ENCODE data around the gene IRAK1BP1. TPM values are rescaled to one million over a fixed set of nuclear protein-coding genes. Genes with fewer than 3 reads are reported as not detected.
A peak's percentile ranks its signal among the peaks of the same experiment; 100 is the strongest.

Gene IRAK1BP1, protein sequence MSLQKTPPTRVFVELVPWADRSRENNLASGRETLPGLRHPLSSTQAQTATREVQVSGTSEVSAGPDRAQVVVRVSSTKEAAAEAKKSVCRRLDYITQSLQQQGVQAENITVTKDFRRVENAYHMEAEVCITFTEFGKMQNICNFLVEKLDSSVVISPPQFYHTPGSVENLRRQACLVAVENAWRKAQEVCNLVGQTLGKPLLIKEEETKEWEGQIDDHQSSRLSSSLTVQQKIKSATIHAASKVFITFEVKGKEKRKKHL
- 1 to 10 TPM; 1.9 to 2.1 TPM for total RNA-seq

DNA sequence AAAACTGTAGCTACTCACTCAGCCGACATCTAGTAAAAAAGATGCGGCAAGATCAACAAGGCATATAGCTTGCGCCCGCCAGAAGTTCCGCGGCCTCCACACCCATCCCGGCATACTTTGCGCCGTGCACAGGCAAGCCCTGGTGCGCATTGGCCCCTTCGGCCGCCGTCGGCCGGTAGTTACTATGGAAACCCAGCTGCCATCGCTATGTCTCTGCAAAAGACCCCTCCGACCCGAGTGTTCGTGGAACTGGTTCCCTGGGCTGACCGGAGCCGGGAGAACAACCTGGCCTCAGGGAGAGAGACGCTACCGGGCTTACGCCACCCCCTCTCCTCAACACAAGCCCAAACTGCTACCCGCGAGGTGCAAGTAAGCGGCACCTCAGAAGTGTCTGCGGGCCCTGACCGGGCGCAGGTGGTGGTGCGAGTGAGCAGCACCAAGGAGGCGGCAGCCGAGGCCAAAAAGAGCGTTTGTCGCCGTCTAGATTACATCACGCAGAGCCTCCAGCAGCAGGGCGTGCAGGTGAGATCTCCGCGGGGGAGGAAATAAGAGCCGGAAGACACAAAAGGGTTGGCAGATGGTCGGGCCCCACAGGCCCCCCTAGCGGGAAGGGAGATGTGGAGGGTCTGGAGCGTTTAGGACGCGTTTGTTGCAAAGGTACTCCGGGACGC is at the start of gene IRAK1BP1:
Gene IRAK1BP1, plus strand, starts transcription at position 182 of the 671 bp plus-strand sequence. Its CDS starts 26 bp downstream, at position 208.
- Mint-ChIP-seq H3K36me3 (ENCODE audit: low read depth) (peaks cover 4% of the 10 kb centered on the region), H3K27me3 (no peaks in the 10 kb centered on the region), H3K4me1 (peaks cover 31% of the 10 kb centered on the region), H3K9me3 (no peaks in the 10 kb centered on the region), H3K4me3 (peak within 1 kb of the TSS; percentile 90), H3K27ac (peak within 1 kb of the TSS; percentile 81)
- POLR2A ChIA-PET: interaction anchor here (1.1 to 2.3 kb wide), 4 partner anchors 13 to 211 kb away, joined by 4 to 14 read pairs (median 7); partner anchors contain the start of gene PHIP
- CTCF ChIA-PET: interaction anchor here (1.0 to 1.6 kb wide), 2 partner anchors 9 to 18 kb away, joined by 4 read pairs; no protein-coding TSS in a partner anchor
- peak; percentile 89 for DNase-seq

DNA sequence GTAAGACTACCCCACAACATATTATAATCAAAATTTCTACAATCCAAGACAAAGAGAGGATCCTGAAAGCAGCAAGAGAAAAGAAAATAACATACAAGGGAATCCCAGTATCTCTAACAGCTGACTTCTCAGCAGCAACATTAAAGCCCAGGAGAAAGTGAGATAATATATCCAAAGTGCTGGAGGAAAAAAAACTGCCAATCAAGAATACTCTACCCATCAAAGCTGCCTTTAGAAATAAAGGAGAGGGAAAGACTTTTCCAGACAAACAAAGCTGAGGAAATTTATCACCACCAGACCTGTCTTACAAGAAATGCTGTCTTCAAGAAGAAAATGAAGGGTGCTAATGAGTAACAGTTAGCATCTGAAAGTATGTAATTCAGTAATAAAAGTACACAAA is 43.3 kb upstream of the IRAK1BP1 start:
- Mint-ChIP-seq H3K27me3 (no peaks in the 10 kb centered on the region), H3K4me1 (no peaks in the 10 kb centered on the region), H3K4me3 (no peak overlapping the region), H3K9me3 (no peaks in the 10 kb centered on the region), H3K36me3 (ENCODE audit: low read depth) (no peaks in the 10 kb centered on the region), H3K27ac (no peak overlapping the region)
- CTCF ChIA-PET: no interaction called here
- POLR2A ChIA-PET: no interaction called here
- DNase-seq: no peak

DNA sequence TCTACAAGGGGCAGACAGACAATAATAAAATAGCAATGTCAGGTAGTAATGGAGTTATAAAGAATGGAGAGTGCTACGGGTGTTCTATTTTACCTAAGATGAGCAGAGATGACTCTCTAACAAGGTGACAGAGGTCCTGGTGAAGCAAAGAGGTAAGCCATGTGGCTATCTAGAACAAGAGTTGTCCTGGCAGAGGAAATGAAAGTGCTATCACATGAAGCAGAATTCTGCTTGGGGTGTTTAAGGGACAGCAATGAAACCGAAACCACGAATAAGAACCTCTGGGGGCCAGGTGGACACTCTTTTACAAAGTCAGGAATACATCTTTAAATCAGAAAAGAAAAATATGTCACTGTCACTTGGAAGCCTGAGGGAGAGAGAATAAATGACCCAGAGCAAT is 37.9 kb upstream of the IRAK1BP1 start:
- Mint-ChIP-seq H3K4me1 (no peaks in the 10 kb centered on the region), H3K27ac (no peak overlapping the region), H3K27me3 (peaks cover 3% of the 10 kb centered on the region), H3K9me3 (no peaks in the 10 kb centered on the region), H3K36me3 (ENCODE audit: low read depth) (no peaks in the 10 kb centered on the region), H3K4me3 (no peak overlapping the region)
- no peak for DNase-seq
- ChIA-PET POLR2A (no interaction called here), CTCF (no interaction called here)

DNA sequence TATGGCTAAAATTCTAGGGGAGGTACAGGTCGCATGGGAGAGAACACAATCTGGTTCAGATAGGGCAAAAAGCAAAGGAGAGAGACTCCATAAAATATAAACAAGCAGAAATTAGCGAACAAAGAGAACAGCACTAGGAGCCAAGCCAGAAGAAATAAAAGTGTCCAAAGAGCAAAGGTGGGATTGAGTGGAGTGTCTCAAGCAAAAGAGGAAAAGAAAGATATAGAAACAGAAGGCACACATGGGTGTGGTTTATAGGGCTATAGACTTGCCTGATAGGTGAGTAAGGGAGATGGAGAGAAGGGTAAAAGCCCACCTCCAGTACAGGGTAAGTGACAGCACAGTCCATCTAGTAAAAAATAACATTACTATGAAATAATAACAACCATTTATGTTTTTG is 36.5 kb upstream of the IRAK1BP1 start:
- no peaks in the 10 kb centered on the region for H3K36me3 Mint-ChIP-seq (ENCODE audit: low read depth)
- no peak overlapping the region for H3K27ac Mint-ChIP-seq
- no peaks in the 10 kb centered on the region for H3K4me1 Mint-ChIP-seq
- H3K27me3 Mint-ChIP-seq: peaks cover 4% of the 10 kb centered on the region
- no peak overlapping the region for H3K4me3 Mint-ChIP-seq
- no peak for DNase-seq
- ChIA-PET POLR2A (no interaction called here), CTCF (no interaction called here)
- no peaks in the 10 kb centered on the region for H3K9me3 Mint-ChIP-seq

DNA sequence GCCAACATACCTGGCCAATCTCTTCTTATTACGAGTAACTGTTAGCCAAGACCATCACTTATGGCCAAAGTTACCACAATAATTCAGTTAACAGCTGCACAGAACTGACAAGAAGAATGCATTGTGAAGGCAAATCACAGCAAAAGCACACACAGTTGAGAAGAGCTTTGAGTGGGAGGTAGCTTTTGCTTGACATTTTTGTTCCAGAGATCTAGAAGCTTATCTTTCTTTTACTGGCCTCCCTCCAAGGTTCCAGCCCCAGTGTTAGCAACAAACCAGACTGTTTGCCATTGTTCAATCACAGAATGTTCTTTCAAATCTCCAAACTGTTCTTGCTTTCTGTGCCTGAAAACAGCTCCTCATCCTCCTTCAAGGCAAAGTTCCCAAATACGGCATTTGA is 35.9 kb upstream of the IRAK1BP1 start:
- Mint-ChIP-seq H3K27ac (no peak overlapping the region), H3K4me3 (no peak overlapping the region), H3K9me3 (no peaks in the 10 kb centered on the region), H3K27me3 (peaks cover 4% of the 10 kb centered on the region), H3K4me1 (no peaks in the 10 kb centered on the region), H3K36me3 (ENCODE audit: low read depth) (no peaks in the 10 kb centered on the region)
- ChIA-PET CTCF (no interaction called here), POLR2A (no interaction called here)
- no peak for DNase-seq

DNA sequence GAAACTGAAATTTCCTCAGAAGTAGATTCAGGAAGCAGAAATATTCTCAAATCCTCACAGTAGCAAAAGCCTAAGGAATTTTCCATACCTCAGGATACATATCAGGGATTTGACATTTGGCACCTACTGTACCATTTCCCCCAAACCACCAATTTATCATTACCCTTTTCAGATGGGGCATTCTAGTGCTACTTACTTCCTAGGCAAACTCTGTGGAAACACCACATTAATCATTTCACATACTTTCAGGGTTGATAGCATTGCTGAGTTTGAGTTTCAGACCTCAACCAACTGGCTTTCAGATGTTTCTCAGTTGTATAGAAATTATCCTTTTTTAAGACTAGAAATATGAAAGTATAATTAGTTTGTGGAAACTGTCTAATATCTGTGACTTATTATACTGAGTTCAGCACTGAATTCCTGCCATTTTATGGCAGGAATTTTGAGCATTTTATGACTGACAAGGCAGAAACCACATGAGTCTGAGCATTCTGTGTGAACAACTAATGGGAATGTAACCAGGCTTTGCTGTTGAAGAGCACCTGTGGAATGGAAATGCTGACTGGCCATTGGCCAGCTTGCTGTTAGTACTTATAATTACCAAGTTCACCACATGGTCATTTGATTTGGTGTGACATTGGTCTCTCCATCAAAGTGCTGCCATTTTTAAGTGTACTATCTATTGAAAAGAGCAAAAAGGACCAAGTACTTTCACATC is 35.1 kb upstream of the IRAK1BP1 start:
- no peaks in the 10 kb centered on the region for H3K4me1 Mint-ChIP-seq
- no peaks in the 10 kb centered on the region for H3K36me3 Mint-ChIP-seq (ENCODE audit: low read depth)
- H3K4me3 Mint-ChIP-seq: no peak overlapping the region
- H3K27ac Mint-ChIP-seq: no peak overlapping the region
- H3K27me3 Mint-ChIP-seq: peaks cover 11% of the 10 kb centered on the region
- DNase-seq: no peak
- CTCF ChIA-PET: no interaction called here
- POLR2A ChIA-PET: no interaction called here
- H3K9me3 Mint-ChIP-seq: no peaks in the 10 kb centered on the region

DNA sequence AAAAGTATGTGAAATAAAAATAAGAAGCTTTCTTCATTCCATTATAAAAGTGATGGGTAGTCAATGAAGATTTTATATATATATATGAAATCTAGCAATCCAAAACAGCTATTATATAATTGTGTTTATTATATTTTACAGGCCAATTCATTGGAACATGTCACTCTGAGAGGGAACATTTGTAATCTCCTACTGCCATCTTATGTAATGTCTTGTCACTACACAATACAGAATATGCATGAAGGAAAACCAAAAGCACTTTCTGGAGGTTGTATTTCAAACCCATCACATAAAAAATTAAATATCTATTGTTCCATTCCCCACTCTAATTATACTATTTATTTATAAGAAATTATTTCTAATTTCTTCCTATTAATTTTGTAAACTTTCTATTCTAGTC is 31.5 kb upstream of the IRAK1BP1 start:
- Mint-ChIP-seq H3K9me3 (no peaks in the 10 kb centered on the region), H3K27ac (no peak overlapping the region), H3K36me3 (ENCODE audit: low read depth) (no peaks in the 10 kb centered on the region), H3K4me3 (no peak overlapping the region), H3K27me3 (peaks cover 22% of the 10 kb centered on the region), H3K4me1 (no peaks in the 10 kb centered on the region)
- ChIA-PET POLR2A (no interaction called here), CTCF (no interaction called here)
- no peak for DNase-seq

DNA sequence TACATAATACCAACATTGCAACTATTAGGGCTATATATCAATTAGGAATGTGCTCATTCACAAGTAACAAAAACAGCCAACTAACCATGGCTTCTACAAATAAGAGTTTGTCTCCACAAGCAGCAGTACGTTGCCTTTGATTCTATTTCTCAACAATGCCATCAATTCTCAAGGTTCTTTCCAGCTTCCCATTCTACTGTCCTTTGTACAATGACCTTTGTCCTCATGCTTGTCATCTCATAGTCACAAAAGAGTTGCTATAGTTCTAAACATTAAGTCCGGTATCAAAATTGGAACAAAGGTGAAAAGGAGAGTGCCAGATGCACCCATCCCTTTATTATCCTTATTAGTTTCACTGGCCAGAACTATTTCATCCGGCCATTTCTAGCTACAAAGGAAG is 30.8 kb upstream of the IRAK1BP1 start:
- Mint-ChIP-seq H3K27ac (no peak overlapping the region), H3K4me3 (no peak overlapping the region), H3K4me1 (no peaks in the 10 kb centered on the region), H3K9me3 (no peaks in the 10 kb centered on the region), H3K36me3 (ENCODE audit: low read depth) (no peaks in the 10 kb centered on the region), H3K27me3 (peaks cover 22% of the 10 kb centered on the region)
- no peak for DNase-seq
- ChIA-PET POLR2A (no interaction called here), CTCF (no interaction called here)

DNA sequence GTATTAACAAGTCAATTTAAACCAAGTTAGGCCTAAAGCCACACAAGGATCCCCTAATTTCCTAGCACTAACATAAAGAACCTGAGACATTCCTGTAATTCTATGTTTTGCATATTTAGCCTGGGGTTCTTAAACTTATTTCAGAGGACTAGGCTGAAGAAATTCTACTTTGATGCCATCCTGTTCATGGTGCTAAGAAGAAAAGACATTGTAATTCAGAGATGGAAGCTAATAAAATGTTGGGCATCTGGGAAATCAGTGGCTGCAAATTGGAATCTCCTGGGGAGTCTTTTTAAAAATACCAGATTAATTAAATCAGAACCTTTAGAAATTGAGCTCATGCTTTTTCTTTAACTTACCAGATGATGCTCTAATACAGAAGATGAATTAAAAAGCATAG is 26.2 kb upstream of the IRAK1BP1 start:
- ChIA-PET CTCF (no interaction called here), POLR2A (no interaction called here)
- no peak for DNase-seq
- peaks cover 17% of the 10 kb centered on the region for H3K27me3 Mint-ChIP-seq
- H3K36me3 Mint-ChIP-seq (ENCODE audit: low read depth): no peaks in the 10 kb centered on the region
- no peaks in the 10 kb centered on the region for H3K4me1 Mint-ChIP-seq
- no peak overlapping the region for H3K4me3 Mint-ChIP-seq
- no peak overlapping the region for H3K27ac Mint-ChIP-seq
- no peaks in the 10 kb centered on the region for H3K9me3 Mint-ChIP-seq

DNA sequence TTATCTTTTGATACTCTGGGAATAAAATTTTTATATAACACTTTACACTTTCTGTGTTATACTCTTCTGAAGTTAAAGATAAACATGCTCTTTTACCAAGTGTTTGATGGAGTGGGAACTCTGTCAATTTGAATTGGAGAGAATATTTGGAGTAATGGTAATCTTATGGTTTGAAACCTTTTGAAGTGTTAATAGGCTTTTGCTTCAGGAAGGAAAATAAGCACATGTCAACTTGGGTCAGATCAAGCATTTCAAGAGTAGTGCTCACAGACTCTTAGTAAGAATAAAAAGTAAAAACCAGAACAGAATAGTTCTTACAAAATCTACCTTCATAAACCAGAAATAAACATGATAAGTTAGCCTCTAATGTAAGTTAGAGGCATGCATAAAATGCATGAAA is 24.4 kb upstream of the IRAK1BP1 start:
- Mint-ChIP-seq H3K27ac (no peak overlapping the region), H3K4me3 (no peak overlapping the region), H3K9me3 (no peaks in the 10 kb centered on the region), H3K27me3 (peaks cover 11% of the 10 kb centered on the region), H3K36me3 (ENCODE audit: low read depth) (no peaks in the 10 kb centered on the region), H3K4me1 (no peaks in the 10 kb centered on the region)
- ChIA-PET CTCF (no interaction called here), POLR2A (no interaction called here)
- DNase-seq: no peak

DNA sequence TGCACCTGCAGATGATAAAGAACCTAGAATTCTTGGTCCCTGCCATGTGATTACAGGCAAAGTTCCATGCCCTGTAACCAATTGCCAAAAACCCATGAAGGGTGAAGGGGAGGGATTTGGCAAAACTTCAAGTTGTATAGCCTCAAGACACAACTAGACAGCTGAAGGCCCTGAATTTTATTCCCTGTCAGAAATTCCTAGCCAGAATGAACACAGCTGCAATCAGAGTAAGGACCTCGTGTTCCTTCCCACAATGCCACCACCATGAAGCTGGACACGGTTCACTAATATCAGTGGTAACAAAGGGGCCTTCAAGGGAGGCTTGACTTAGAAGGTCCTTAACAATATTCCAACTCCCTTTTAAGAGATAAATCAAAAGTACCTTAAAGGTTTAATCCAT is 22.5 kb upstream of the IRAK1BP1 start:
- no peak for DNase-seq
- H3K27ac Mint-ChIP-seq: no peak overlapping the region

DNA sequence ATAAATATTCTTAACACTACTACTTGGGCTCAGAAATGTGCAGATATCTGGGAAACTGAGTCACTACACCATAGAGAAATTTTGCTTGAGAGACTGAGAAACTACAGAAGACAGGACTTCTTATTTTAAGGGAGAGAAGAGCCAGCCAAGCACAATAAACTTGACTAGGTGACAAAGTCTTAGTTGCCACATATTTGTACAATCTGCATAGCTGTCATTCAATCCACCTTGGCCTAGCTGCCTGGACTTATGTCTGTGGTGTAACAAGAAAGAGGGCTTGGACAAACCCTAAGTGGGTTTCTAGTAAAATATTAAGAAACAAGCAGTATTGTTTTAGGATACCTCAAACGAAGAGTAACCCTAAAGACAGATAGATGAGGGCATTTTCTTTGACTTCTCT is 21.8 kb upstream of the IRAK1BP1 start:
- ChIA-PET POLR2A (no interaction called here), CTCF (no interaction called here)
- no peak for DNase-seq
- no peaks in the 10 kb centered on the region for H3K4me1 Mint-ChIP-seq
- no peaks in the 10 kb centered on the region for H3K27me3 Mint-ChIP-seq
- no peak overlapping the region for H3K4me3 Mint-ChIP-seq
- no peaks in the 10 kb centered on the region for H3K36me3 Mint-ChIP-seq (ENCODE audit: low read depth)
- no peaks in the 10 kb centered on the region for H3K9me3 Mint-ChIP-seq
- no peak overlapping the region for H3K27ac Mint-ChIP-seq

More for the DNA sequence above, 22.5 kb upstream of the IRAK1BP1 start:
- Mint-ChIP-seq H3K36me3 (ENCODE audit: low read depth) (no peaks in the 10 kb centered on the region), H3K9me3 (no peaks in the 10 kb centered on the region), H3K27me3 (peaks cover under 1% of the 10 kb centered on the region), H3K4me1 (no peaks in the 10 kb centered on the region), H3K4me3 (no peak overlapping the region)
- CTCF ChIA-PET: no interaction called here
- POLR2A ChIA-PET: no interaction called here

DNA sequence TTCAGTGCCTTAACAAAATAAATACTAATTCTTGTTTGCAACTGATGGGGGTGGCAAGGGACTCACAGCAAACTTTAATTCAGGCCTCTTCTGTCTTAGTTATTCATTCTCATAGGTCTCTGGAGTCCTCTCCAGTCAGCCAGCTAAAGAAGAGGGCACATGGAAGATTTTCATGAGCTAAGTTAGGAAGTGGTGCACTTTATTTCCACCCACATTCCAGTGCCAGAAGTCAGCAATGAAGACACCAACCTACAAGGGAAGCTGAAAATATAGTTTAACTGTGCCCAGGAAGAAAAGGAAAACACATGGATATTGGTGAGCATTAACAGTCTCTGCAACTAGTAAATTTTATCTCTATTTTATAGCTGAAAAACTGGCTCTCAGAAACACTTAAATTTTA is 16.7 kb upstream of the IRAK1BP1 start:
- no peaks in the 10 kb centered on the region for H3K27me3 Mint-ChIP-seq
- ChIA-PET CTCF (no interaction called here), POLR2A (no interaction called here)
- no peak overlapping the region for H3K27ac Mint-ChIP-seq
- DNase-seq: no peak
- no peaks in the 10 kb centered on the region for H3K4me1 Mint-ChIP-seq
- H3K9me3 Mint-ChIP-seq: no peaks in the 10 kb centered on the region
- H3K4me3 Mint-ChIP-seq: no peak overlapping the region
- H3K36me3 Mint-ChIP-seq (ENCODE audit: low read depth): no peaks in the 10 kb centered on the region

DNA sequence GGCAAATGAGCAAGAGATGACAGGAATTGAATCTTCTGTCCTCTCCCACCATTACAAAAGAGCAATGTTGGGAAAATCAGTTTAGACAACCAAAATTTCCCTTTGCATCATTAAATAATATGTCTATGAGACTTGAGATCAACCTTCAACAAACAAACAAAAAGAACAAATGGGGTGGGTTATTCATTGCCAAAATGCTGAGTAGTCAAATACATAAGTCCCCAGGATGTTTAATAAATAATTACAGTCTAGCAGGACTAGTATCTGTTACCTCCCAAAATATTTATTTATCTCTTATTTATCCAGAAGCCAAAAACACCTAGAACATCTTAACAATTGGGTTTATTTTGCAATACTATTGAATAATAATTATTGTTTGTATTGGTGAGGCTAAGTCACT is 16.2 kb upstream of the IRAK1BP1 start:
- ChIA-PET CTCF (no interaction called here), POLR2A (no interaction called here)
- H3K4me1 Mint-ChIP-seq: no peaks in the 10 kb centered on the region
- no peak for DNase-seq
- H3K27me3 Mint-ChIP-seq: no peaks in the 10 kb centered on the region
- no peaks in the 10 kb centered on the region for H3K36me3 Mint-ChIP-seq (ENCODE audit: low read depth)
- no peak overlapping the region for H3K4me3 Mint-ChIP-seq
- H3K27ac Mint-ChIP-seq: no peak overlapping the region
- no peaks in the 10 kb centered on the region for H3K9me3 Mint-ChIP-seq

Measured in activated CD4-positive, alpha-beta memory T cell treated with anti-CD3 and anti-CD28 coated beads, Interleukin-2, amount 10 ng/mL, durations not matched to agents 7 days and 5 days (primary cell).